Fibroblast of the aortic adventitia (primary cell): ENCODE results near the gene CHAD. TPM values are rescaled to one million over a fixed set of nuclear protein-coding genes. Genes with fewer than 3 reads are reported as not detected.

Experiments
- DNase-seq: peaks from one replicate; pipeline ENCODE4 v3.0.0-alpha.2; 2010; ENCODE audit warnings: low read depth
- H3K4me3 ChIP-seq: 2 replicates; pipeline ENCODE4 v1.5.1; 2011; ENCODE audit warnings: low read depth, mild to moderate bottlenecking, control low read depth, low read length, moderate library complexity
- CTCF ChIP-seq: IDR thresholded peaks from 2 replicates; pipeline ENCODE4 v1.5.1; 2011; ENCODE audit warnings: mild to moderate bottlenecking, low read length, control low read depth, inconsistent platforms; ENCODE audit not compliant: insufficient read depth
- total RNA-seq: library from RNA; depleted of rRNA; stranded (reverse); fragments of >200 nt; gene quantifications from 2 replicates; pipeline ENCODE4 v1.2.3, GENCODE V29; 2012; ENCODE audit warnings: low replicate concordance

Gene CHAD
- total RNA-seq, 1 donor = not detected

- no peak for DNase-seq
- no peak overlapping the region for H3K4me3 ChIP-seq
- no peak for TF ChIP-seq CTCF
These were observed 28.4 kb downstream of the CHAD start for GRCh38 chr17:50440172-50440837.

- no peak for TF ChIP-seq CTCF
- H3K4me3 ChIP-seq = no peak overlapping the region
- DNase-seq = no peak
These were observed 29.7 kb downstream of the CHAD start for GRCh38 chr17:50439008-50439407.

GRCh38 chr17:50437409-50437808 lies 31.3 kb downstream of the CHAD start:
- H3K4me3 ChIP-seq = no peak overlapping the region

GRCh38 chr17:50432125-50432762 lies 36.4 kb downstream of the CHAD start:
- no peak for TF ChIP-seq CTCF
- no peak overlapping the region for H3K4me3 ChIP-seq
- DNase-seq = no peak

More at GRCh38 chr17:50437409-50437808, 31.3 kb downstream of the CHAD start:
- no peak for DNase-seq
- no peak for TF ChIP-seq CTCF

- TF ChIP-seq CTCF = no peak
- no peak overlapping the region for H3K4me3 ChIP-seq
- no peak for DNase-seq
These were observed 37.7 kb downstream of the CHAD start for GRCh38 chr17:50430821-50431618.

- no peak for TF ChIP-seq CTCF
- no peak for DNase-seq
- H3K4me3 ChIP-seq = no peak overlapping the region
These were observed 38.9 kb downstream of the CHAD start for GRCh38 chr17:50429793-50430192.
